Mesothelial cell of epicardium (in vitro differentiated cells): ENCODE data around the gene ANKRD33B. TPM values are rescaled to one million over a fixed set of nuclear protein-coding genes. Genes with fewer than 3 reads are reported as not detected.

ENCODE experiments used
- DNase-seq, 2 experiments: peaks; one replicate each; pipeline ENCODE4 v3.0.0; 2021; ENCODE audit warnings: low spot score in 2 of 2; ENCODE audit not compliant: unreplicated experiment in 2 of 2
- H3K27ac Mint-ChIP-seq: 2 replicates; pipeline ENCODE4 v1.8.0; 2021; ENCODE audit warnings: mixed read lengths
- H3K27me3 Mint-ChIP-seq: 2 replicates; pipeline ENCODE4 v1.8.0; 2021; ENCODE audit warnings: low read depth, mixed read lengths
- H3K36me3 Mint-ChIP-seq: 2 replicates; pipeline ENCODE4 v1.8.0; 2021; ENCODE audit warnings: mixed read lengths
- H3K4me1 Mint-ChIP-seq: 2 replicates; pipeline ENCODE4 v1.8.0; 2021; ENCODE audit warnings: mixed read lengths
- H3K4me3 Mint-ChIP-seq: 2 replicates; pipeline ENCODE4 v1.8.0; 2021; ENCODE audit warnings: mild to moderate bottlenecking, moderate library complexity, mixed read lengths
- H3K9me3 Mint-ChIP-seq: 2 replicates; pipeline ENCODE4 v1.8.0; 2021; ENCODE audit warnings: mixed read lengths
- CTCF ChIP-seq: fragments of 200-600 bp; sonication (generic); IDR thresholded peaks from one replicate; pipeline ENCODE4 v1.5.0; 2021; ENCODE audit warnings: antibody characterized with exemption; ENCODE audit not compliant: unreplicated experiment
- total RNA-seq: library from RNA; stranded (reverse); gene quantifications from 3 replicates; pipeline ENCODE4 v1.2.1, GENCODE V29; 2021

The ANKRD33B gene
- total RNA-seq, 1 donor from 2014 or later, result 3.8 TPM

- Mint-ChIP-seq H3K4me3 (no peak overlapping the region), H3K36me3 (peaks cover 2% of the 10 kb centered on the region), H3K9me3 (peaks cover 15% of the 10 kb centered on the region), H3K27me3 (no peaks in the 10 kb centered on the region), H3K4me1 (peaks cover 12% of the 10 kb centered on the region), H3K27ac (no peak overlapping the region)
- no peak for TF ChIP-seq CTCF
- no peak for DNase-seq
These were observed 21.6 kb downstream of the ANKRD33B start for GRCh38 chr5:10585518-10585915.

GRCh38 chr5:10586008-10586407, 22.1 kb downstream of the ANKRD33B start:
- peaks cover 15% of the 10 kb centered on the region for H3K9me3 Mint-ChIP-seq
- peaks cover 2% of the 10 kb centered on the region for H3K36me3 Mint-ChIP-seq
- no peak for DNase-seq
- no peak overlapping the region for H3K4me3 Mint-ChIP-seq
- no peaks in the 10 kb centered on the region for H3K27me3 Mint-ChIP-seq
- no peak overlapping the region for H3K27ac Mint-ChIP-seq
- H3K4me1 Mint-ChIP-seq, result peaks cover 14% of the 10 kb centered on the region
- no peak for TF ChIP-seq CTCF

GRCh38 chr5:10586555-10586954, 22.7 kb downstream of the ANKRD33B start:
- no peak overlapping the region for H3K4me3 Mint-ChIP-seq
- no peak overlapping the region for H3K27ac Mint-ChIP-seq
- H3K27me3 Mint-ChIP-seq, result no peaks in the 10 kb centered on the region
- peaks cover 2% of the 10 kb centered on the region for H3K36me3 Mint-ChIP-seq
- peaks cover 16% of the 10 kb centered on the region for H3K4me1 Mint-ChIP-seq
- DNase-seq, result no peak
- peaks cover 15% of the 10 kb centered on the region for H3K9me3 Mint-ChIP-seq
- TF ChIP-seq CTCF, result no peak

- Mint-ChIP-seq H3K4me3 (no peak overlapping the region), H3K27ac (no peak overlapping the region), H3K36me3 (peaks cover 2% of the 10 kb centered on the region), H3K27me3 (no peaks in the 10 kb centered on the region), H3K4me1 (peaks cover 19% of the 10 kb centered on the region), H3K9me3 (peaks cover 15% of the 10 kb centered on the region)
- no peak for TF ChIP-seq CTCF
- DNase-seq, result no peak
These were observed 24.4 kb downstream of the ANKRD33B start for GRCh38 chr5:10588109-10588775.

DNA sequence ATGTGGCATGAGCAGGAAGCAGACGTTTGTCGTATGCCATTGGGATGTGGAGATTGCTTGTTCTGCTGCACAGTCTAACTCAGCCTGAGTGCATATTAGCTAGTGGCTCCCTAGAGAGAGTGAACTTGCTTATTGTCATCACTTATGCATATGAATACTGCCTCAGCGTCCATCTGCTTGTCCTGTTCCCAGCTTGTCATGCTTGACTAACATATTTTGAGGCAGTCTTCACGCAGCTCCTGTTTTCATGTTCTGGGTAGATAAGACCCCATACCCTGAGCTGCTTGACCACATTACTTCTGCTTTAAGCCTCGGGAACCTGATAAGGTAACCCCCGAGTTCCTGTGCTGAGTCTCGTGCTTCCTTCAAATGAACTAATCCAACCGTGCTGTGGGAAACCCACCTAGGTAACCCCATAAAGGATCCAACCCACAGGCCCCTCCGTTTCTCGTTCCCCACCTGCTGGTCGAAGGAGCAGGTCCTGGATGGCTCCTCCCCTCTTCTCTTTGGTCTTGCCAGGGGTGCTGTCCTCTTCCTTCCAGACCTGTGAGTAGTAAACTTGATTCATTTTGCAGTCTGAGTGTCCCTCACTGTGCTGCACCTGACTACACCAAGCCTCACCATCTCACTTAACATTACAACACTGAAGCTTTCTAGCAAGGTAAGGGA, 25.0 kb downstream of the ANKRD33B start:
- Mint-ChIP-seq H3K4me3 (no peak overlapping the region), H3K27ac (no peak overlapping the region), H3K4me1 (peaks cover 18% of the 10 kb centered on the region), H3K36me3 (peaks cover 2% of the 10 kb centered on the region), H3K9me3 (peaks cover 15% of the 10 kb centered on the region), H3K27me3 (no peaks in the 10 kb centered on the region)
- TF ChIP-seq CTCF, result no peak
- DNase-seq, result no peak
